NCI-H2029 treated with DMSO at 0.1 percent for 48 hours (cell line): ENCODE data around the gene COPE.

Experiments
- DNase-seq: peaks from one replicate; lab custom pipeline; 2025; lab: John Stamatoyannopoulos, UW

The COPE gene

DNA sequence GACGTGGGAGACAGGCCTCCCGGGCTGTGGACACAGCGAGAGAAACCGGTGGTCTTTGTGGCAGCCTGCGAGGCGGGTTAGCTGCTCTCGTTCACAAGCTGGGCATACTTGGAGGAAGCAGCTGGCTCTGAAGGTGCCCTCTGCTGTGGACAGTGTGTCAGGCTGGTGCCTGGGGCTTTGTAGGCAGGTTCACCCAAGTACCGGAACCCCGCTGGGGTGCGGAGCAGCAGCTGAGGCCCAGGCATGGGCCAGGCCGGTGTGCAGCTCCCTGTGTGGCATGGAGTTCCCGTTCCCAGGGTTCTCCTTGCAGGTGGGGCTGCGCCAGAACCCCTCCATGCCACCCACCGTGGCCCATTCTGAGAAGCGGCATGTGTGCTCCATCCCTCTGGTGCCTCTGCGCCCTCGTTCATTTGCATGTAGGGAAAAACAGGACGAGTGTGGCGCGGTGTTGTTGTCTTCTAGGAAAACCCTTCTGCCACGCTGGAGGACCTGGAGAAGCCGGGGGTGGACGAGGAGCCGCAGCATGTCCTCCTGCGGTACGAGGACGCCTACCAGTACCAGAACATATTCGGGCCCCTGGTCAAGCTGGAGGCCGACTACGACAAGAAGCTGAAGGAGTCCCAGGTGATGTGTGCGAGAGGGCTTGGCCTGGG is 67.4 kb downstream of the COPE start:
- no peak for DNase-seq

DNA sequence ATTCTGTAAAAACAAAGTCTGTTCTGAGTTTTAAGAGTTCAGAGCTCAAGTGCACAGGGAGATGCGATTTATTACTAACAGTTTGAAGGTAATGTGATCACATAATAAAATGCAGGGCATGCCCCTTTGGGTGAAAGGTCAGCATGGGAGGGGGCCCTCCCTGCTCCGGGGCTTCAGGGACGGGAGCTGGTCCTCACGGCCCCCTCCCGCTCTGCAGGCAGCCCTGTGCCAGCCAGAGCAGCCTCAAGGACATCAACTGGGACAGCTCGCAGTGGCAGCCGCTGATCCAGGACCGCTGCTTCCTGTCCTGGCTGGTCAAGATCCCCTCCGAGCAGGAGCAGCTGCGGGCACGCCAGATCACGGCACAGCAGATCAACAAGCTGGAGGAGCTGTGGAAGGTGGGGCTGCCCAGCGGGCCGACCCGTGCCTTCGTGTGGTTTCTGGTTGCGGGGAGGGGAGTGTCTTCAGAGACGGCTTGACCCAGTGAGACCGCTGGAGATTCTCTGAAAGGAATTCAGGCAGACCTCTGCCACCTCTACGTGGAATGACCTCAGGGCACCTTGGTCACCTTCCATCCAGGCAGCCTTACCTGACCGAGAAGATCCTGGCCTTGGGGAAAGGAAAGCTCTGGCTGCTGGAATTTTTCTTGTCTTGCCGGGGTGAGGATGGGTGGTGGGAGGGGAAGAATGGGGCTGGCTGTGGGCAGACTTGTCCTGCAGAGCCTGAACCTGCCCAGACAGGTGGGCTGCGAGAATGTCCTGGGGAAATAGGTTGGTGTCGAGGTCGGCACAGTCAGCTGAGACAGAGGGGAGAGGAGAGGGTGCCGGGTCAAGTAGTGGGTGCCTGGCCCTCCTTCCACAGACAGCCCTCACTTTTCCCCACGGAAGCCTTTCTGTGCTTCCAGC is 68.5 kb downstream of the COPE start:
- DNase-seq = no peak

DNA sequence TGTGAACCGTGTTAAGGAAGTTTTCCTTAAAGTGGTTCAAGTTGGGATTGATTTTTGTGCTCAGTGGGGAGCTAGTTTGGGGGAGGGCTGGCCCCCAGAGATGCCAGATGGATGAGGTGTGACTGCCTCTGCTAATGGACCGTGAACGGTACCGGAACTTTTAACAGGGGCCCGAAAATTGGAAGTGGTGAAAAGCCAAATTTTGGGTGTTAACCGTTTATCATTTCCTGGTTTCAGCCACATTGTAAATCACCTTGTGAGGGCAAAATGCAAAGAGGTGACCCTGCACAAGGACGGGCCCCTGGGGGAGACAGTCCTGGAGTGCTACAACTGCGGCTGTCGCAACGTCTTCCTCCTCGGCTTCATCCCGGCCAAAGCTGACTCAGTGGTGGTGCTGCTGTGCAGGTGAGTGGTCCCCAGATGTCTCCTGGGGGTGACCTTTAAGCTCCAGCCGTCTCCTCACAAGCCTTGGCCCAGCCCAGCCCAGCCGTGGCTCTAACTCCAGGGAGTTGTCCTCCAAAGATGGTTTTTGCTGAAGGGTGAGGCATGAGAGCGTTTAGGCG is 69.3 kb downstream of the COPE start:
- no peak for DNase-seq
